ENCODE results near the gene ETNK2.

ETNK2 gene

DNA sequence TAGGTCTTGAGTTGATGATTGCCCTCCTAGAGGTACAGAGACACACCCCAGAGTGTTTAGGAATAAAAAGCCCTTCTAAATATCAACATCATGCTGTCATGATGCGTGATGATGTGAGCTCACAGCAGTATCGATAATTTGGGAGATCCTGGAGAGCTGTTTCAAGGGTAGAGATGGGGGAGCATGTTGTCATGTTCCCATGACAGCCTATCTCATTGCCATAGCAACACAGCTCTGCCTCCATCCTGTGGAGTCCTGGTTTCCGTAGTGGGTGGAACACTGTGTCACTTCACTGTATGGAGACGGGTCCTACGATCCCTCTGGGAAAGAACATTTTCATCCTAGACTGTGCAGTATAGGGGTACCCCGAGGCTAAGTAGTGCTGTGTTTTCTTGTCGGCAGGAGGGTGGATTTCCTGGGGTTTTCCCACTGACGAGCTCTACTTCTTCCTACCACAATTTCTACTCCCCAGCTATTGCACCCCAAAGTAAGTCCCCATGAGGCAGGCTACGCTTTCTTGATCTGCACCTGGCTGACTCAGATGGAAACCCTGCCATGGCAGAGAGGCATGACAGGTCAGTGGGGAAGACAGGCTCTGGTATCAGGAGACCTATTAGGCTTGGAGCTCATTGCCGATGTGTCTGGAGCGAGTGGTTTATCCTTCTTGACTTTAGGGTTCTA is 37.3 kb upstream of the ETNK2 start:
- H3K27ac Mint-ChIP-seq: no peak overlapping the region
- H3K4me1 Mint-ChIP-seq (ENCODE audit: low read depth): peaks cover 20% of the 10 kb centered on the region
- H3K4me3 Mint-ChIP-seq: no peak overlapping the region
- peaks cover 31% of the 10 kb centered on the region for H3K27me3 Mint-ChIP-seq
- H3K36me3 Mint-ChIP-seq: no peaks in the 10 kb centered on the region
- H3K9me3 Mint-ChIP-seq (ENCODE audit: low read depth): no peaks in the 10 kb centered on the region

DNA sequence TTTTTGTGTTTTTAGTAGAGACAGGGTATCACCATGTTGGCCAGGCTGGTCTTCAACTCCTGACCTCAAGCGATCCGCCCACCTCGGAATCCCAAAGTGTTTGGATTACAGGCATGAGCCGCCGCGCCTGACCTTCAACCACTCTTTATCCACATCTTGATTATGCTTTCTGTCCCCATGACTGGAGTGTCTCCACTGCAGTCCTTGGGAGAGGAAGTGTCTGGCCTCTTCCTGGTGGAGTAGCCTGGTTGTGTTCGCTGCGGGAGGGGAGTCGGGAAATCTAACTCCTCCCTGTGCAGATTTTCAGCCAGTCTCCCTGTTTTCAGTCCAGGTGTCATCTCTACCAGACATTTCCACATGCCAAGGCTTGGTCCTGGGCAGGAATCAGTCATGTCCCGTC is 34.8 kb upstream of the ETNK2 start:
- H3K27me3 Mint-ChIP-seq: peaks cover 28% of the 10 kb centered on the region
- no peaks in the 10 kb centered on the region for H3K36me3 Mint-ChIP-seq
- H3K4me1 Mint-ChIP-seq (ENCODE audit: low read depth): peaks cover 18% of the 10 kb centered on the region
- no peak overlapping the region for H3K27ac Mint-ChIP-seq
- H3K9me3 Mint-ChIP-seq (ENCODE audit: low read depth): no peaks in the 10 kb centered on the region
- H3K4me3 Mint-ChIP-seq: no peak overlapping the region

DNA sequence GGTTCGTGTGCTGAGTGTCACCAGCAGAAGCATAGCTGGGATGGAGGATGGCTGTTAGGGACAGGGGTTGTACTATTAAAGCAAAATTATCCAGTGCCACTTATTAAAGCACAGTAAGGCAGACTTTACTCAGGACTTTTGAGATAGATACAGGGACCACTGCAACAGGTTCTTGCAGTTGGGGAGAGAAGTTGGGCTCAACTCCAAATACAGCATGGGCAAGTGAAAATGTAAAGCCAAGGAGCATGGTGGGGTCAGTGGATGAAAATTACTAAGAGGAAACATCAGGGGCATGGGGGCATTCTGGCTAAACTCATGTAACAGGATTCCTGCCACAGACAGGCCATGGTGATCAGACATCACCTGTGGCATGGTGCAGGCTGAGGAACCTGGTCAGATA is 29.3 kb upstream of the ETNK2 start:
- Mint-ChIP-seq H3K27me3 (no peaks in the 10 kb centered on the region), H3K4me1 (ENCODE audit: low read depth) (no peaks in the 10 kb centered on the region), H3K4me3 (no peak overlapping the region), H3K27ac (no peak overlapping the region), H3K9me3 (ENCODE audit: low read depth) (no peaks in the 10 kb centered on the region), H3K36me3 (no peaks in the 10 kb centered on the region)

DNA sequence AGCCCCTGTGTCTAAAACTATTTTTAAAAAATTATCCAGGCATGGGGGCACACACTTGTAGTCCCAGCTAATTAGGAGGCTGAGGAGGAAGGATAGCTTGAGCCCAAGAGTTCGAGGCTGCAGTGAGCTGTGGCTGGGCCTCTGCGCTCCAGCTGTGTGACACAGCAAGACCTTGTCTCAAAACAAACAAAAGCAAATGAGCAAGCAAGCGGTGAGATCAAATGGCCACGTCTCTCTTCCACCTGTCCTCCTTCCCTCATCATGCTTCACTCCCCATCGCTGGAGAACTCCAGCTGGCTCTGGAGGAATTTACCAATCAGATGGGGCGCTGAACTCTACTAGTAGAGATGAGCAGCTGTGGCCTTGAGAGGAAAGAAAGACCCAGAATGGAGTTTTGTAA is 28.3 kb upstream of the ETNK2 start:
- H3K4me3 Mint-ChIP-seq: no peak overlapping the region
- no peaks in the 10 kb centered on the region for H3K36me3 Mint-ChIP-seq
- no peaks in the 10 kb centered on the region for H3K4me1 Mint-ChIP-seq (ENCODE audit: low read depth)
- H3K9me3 Mint-ChIP-seq (ENCODE audit: low read depth): no peaks in the 10 kb centered on the region
- no peak overlapping the region for H3K27ac Mint-ChIP-seq
- no peaks in the 10 kb centered on the region for H3K27me3 Mint-ChIP-seq

DNA sequence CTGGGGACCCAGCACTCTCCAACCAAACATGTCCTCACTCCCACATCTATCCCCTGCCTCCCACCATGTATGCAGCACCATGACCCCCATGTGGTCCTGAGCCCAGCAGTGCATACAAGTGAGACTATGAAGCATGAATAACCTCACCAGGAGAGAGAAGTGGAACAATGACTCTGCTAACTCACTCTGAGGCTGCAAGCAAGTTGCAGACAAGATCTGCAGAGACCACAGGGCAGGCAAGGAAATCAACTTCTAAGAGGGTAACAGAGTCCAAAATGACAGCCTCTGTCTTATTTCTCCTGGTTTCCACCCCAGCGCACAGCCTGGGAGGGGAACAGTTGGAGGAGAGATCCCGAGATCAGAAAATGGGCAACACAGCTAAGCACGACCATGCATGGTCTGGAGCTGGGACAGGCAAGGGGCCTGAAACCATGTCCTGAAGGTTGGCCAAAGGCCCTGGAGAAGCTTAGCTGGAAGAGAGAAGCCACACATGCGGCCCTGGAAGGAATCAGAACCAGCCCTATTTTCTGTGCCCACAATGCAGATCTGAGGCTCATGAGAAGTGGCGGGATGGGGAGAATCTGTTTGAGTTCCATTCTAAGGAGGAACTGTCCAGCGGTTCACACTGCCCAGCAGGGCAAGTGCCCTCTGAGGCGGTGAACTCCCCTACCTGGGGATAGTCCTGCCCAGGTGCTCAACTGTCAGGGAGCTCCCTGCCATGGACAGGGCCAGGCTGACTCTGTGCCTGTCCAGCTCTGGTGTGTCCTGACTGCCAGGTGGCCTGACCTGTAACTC is 26.8 kb upstream of the ETNK2 start:
- Mint-ChIP-seq H3K9me3 (ENCODE audit: low read depth) (no peaks in the 10 kb centered on the region), H3K27me3 (no peaks in the 10 kb centered on the region)

DNA sequence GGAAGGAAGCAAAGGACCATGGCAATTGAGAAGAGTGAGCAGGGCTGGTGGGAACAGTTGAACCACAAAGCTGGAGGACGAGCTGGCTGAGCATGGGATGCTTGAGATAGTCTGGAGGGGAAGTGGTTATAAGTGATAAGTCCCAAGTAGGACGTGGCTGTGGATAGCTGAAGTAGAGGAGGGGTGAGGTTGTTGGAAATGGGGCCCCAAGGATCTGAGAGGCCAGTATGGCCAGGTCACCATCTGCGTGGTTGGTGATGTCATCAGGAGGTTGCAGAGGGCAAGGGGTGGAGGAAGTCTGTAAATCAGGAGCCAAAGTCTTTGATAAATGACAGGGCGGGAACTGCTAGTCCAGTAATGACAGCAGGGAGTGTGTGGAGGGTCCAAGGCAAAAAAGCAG is 25.3 kb upstream of the ETNK2 start:
- peaks cover 2% of the 10 kb centered on the region for H3K9me3 Mint-ChIP-seq (ENCODE audit: low read depth)
- no peaks in the 10 kb centered on the region for H3K4me1 Mint-ChIP-seq (ENCODE audit: low read depth)
- peaks cover 6% of the 10 kb centered on the region for H3K36me3 Mint-ChIP-seq
- no peaks in the 10 kb centered on the region for H3K27me3 Mint-ChIP-seq
- H3K27ac Mint-ChIP-seq: no peak overlapping the region
- no peak overlapping the region for H3K4me3 Mint-ChIP-seq

More for the DNA sequence above, 26.8 kb upstream of the ETNK2 start:
- Mint-ChIP-seq H3K4me1 (ENCODE audit: low read depth) (no peaks in the 10 kb centered on the region), H3K4me3 (no peak overlapping the region), H3K36me3 (peaks cover under 1% of the 10 kb centered on the region), H3K27ac (no peak overlapping the region)

DNA sequence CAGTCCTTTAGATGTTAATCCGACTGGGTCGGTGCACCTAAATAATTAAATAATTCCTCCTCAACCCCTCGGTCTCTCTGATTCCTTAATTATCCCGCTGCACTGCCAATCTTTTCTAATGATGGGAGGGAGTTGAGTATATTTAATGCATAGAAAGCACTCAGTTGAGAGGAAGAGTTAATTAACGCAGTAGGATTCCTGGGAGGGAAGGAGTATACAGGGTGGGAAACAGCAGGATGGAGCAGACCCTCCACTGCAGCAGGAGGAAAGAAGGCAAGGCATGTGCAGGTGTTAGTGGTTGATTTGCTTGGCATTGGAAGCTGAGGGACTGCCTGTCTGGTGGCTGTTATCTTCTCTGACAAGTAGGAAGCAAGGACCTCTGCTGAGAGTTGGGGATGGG is 24.2 kb upstream of the ETNK2 start:
- Mint-ChIP-seq H3K9me3 (ENCODE audit: low read depth) (peaks cover 9% of the 10 kb centered on the region), H3K4me3 (no peak overlapping the region), H3K27me3 (no peaks in the 10 kb centered on the region), H3K27ac (no peak overlapping the region), H3K36me3 (peaks cover 9% of the 10 kb centered on the region), H3K4me1 (ENCODE audit: low read depth) (no peaks in the 10 kb centered on the region)

DNA sequence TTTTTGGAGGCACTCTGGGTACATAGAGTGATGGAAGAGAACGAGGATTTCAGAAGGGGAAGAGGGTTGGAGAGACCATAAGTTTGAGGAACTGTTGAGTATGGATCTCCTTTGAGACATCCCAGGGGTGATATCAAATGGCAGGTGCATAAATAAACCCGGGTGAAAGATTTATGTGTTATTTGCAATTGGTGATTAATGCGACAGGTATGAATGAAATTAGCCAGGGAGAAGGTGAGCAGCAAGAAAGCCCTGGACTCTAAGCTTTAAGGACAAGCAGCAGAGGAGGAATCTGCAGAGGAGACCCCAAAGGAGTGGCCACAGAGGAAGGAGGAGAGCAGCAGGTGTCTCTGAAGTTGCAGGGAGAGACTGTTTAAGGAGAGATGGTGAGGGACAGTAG is 23.1 kb upstream of the ETNK2 start:
- Mint-ChIP-seq H3K27me3 (no peaks in the 10 kb centered on the region), H3K4me3 (no peak overlapping the region), H3K4me1 (ENCODE audit: low read depth) (no peaks in the 10 kb centered on the region), H3K27ac (no peak overlapping the region), H3K9me3 (ENCODE audit: low read depth) (peaks cover 16% of the 10 kb centered on the region), H3K36me3 (peaks cover 13% of the 10 kb centered on the region)

DNA sequence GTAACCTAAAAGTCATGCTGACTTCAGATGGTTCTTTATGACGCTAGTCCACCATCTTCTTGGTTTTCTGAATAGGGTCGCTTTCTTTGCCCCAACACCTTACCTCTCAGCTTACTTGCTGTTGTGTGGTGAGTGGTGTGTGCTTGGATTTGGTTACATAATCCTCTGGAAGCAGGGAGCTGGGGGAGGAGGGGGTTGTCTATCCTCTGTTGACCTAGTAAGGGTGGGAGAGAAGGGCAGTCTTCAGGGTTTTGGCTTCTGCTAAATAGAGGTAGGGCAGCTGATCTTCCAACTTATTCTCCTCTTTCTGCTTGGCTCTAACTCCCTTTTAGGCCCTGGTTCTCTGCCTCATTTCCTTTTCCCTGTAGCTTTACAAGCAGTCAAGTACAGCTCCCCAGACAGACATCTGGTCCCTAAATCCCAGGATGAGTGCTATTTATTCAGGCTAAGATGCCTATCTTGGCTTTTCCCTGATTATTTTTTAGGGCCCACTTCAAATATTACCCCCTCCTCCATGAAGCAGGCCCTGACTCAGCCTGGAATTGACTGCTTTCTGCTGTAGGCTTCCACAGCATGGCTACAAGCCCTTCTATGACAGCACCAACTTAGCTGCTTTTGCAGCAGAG is 20.7 kb upstream of the ETNK2 start:
- no peak overlapping the region for H3K27ac Mint-ChIP-seq
- H3K4me1 Mint-ChIP-seq (ENCODE audit: low read depth): no peaks in the 10 kb centered on the region
- H3K4me3 Mint-ChIP-seq: no peak overlapping the region
- H3K9me3 Mint-ChIP-seq (ENCODE audit: low read depth): peaks cover 20% of the 10 kb centered on the region
- peaks cover 17% of the 10 kb centered on the region for H3K36me3 Mint-ChIP-seq
- H3K27me3 Mint-ChIP-seq: no peaks in the 10 kb centered on the region

DNA sequence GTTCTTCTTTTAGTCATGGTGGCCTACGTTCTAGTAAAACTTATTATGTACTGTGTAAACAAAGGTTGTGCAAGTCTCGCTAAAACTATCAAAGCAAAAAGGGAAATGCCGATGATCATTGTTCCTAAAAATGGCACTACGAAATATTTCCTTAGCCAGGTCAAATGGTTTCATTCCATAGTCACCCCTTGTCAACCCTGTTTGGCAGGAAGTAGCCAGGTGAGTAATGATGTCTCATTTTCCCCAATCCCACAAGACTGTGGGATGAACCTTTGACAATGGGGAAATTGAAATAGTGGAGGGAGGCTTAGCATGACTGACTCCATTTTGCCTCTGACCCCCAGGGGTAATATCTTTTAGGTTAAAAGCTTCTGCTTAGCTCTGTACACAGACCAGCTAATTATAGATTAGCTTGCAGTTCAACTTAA is 19.9 kb upstream of the ETNK2 start:
- Mint-ChIP-seq H3K4me1 (ENCODE audit: low read depth) (no peaks in the 10 kb centered on the region), H3K4me3 (no peak overlapping the region), H3K27me3 (no peaks in the 10 kb centered on the region), H3K9me3 (ENCODE audit: low read depth) (peaks cover 23% of the 10 kb centered on the region), H3K36me3 (peaks cover 19% of the 10 kb centered on the region), H3K27ac (no peak overlapping the region)

DNA sequence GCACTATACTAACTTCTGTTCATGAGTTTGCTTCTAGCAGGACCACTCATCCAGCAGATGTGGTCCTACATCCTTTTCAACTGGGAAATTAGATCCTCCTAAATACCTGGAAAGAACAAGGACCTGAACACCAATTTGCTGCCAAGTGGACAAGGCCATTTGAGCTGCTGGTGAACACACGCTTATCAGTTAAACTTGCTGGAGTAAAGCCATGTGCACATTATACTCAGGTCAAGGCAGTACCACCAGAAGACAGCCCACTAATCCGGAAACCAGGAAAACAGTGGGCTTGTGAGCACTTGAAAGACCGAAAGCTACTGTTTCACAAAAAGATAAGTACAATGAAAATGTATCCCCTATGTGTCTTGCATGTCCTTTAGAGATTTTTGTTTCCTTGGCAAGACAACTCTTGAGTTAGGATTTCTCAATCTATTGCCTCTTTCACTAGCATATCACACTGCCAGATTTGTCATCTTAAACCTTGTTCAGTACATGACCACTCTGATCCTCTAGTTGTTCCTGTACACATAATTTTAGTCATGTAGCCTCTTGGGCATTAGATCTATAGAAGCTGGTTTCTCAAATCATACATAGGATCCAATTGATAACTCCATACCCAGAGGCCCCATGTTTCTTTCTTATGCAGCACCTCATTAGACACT is 18.8 kb upstream of the ETNK2 start:
- H3K4me3 Mint-ChIP-seq: no peak overlapping the region
- peaks cover 23% of the 10 kb centered on the region for H3K9me3 Mint-ChIP-seq (ENCODE audit: low read depth)

DNA sequence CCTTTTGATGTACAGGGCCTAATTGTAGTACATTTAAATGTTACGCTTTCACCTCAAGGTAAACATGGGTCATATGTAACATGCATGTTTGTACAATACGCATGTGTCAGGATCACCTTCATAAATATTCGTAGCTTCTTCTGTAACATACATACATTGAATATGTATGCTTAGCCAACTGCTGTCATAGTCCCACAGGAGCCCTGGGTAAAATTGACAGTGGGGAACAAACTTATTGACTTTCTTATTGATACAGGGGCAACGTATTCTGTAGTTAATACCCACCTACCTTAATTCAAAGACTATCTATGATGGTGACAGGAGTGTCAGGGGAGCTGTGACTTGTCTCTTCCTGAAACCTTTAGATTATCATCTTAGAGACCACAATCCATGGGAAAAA is 18.0 kb upstream of the ETNK2 start:
- no peak overlapping the region for H3K4me3 Mint-ChIP-seq
- no peak overlapping the region for H3K27ac Mint-ChIP-seq
- H3K4me1 Mint-ChIP-seq (ENCODE audit: low read depth): no peaks in the 10 kb centered on the region
- H3K27me3 Mint-ChIP-seq: peaks cover 3% of the 10 kb centered on the region
- H3K36me3 Mint-ChIP-seq: peaks cover 19% of the 10 kb centered on the region
- H3K9me3 Mint-ChIP-seq (ENCODE audit: low read depth): peaks cover 23% of the 10 kb centered on the region

More for the DNA sequence above, 18.8 kb upstream of the ETNK2 start:
- no peak overlapping the region for H3K27ac Mint-ChIP-seq
- peaks cover 19% of the 10 kb centered on the region for H3K36me3 Mint-ChIP-seq
- H3K4me1 Mint-ChIP-seq (ENCODE audit: low read depth): no peaks in the 10 kb centered on the region
- H3K27me3 Mint-ChIP-seq: no peaks in the 10 kb centered on the region

DNA sequence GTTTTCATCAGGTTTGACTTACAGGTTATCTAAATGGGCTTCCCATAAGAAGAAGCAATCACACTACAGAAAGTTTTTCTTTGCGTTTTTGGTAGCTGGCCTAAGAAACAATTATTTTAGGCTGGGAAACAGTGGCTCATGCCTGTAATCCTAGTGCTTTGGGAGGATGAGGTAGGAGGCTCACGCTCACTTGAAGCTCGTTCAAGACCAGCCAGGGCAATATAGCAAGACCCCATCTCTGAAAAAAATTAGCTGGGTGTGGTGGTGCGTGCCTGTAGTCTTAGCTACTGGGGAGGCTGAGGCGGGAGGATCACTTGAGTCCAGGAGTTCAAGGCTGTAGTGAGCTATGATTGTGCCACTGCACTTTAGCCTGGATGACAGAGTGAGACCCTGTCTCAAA is 15.9 kb upstream of the ETNK2 start:
- Mint-ChIP-seq H3K4me1 (ENCODE audit: low read depth) (no peaks in the 10 kb centered on the region), H3K27me3 (peaks cover 3% of the 10 kb centered on the region), H3K9me3 (ENCODE audit: low read depth) (peaks cover 23% of the 10 kb centered on the region), H3K27ac (no peak overlapping the region), H3K4me3 (no peak overlapping the region), H3K36me3 (peaks cover 14% of the 10 kb centered on the region)

DNA sequence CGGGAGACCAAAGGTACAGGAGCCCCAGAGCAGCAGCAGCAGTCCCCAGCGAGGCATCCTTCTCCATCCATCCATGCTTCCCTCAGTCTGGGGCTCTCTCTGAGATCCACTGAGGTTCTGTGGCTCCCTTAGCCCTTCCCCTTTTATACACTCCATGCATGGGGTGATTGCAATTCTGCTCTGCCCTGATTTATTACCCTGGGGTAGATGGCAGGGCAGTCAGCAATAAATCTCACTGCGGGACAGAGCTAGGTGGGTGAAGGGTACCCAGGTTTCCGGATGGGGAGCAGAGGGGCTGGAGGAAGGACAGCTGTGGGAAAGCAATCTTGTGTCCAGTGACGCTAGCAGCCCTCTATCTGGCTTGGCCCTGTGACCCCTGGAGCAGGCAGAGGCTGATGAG is 14.4 kb upstream of the ETNK2 start, which contains the start of gene REN:
Gene REN (minus strand): TSS at position 119 of the 400 bp plus-strand sequence. CDS start 44 bp downstream, at position 75.
- Mint-ChIP-seq H3K27me3 (peaks cover 4% of the 10 kb centered on the region), H3K4me3 (no peak within 1 kb of the TSS), H3K36me3 (peaks cover 10% of the 10 kb centered on the region), H3K27ac (no peak within 1 kb of the TSS), H3K9me3 (ENCODE audit: low read depth) (peaks cover 14% of the 10 kb centered on the region), H3K4me1 (ENCODE audit: low read depth) (no peaks in the 10 kb centered on the region)
